CD8-positive, alpha-beta memory T cell (primary cell): ENCODE data around the gene IZUMO1. TPM values are rescaled to one million over a fixed set of nuclear protein-coding genes. Genes with fewer than 3 reads are reported as not detected.

Source experiments
- CTCF ChIA-PET: fragments of 350-600 bp; sonication (Branson Sonifier 250); formaldehyde crosslinking; loops from one replicate; lab custom pipeline; 2021; ENCODE audit warnings: antibody characterized with exemption; lab: Charles Lee
- POLR2A ChIA-PET: fragments of 350-600 bp; sonication (Branson Sonifier 250); formaldehyde crosslinking; loops from one replicate; lab custom pipeline; 2021; ENCODE audit warnings: antibody characterized with exemption; lab: Charles Lee
- DNase-seq, 5 donors: peaks; one replicate each; pipeline versions ENCODE4 v3.0.0 to v3.0.0-alpha.2; 2020 to 2022; ENCODE audit warnings: mixed read lengths in 1 of 5
- H3K27ac ChIP-seq: one replicate; pipeline ENCODE4 v1.7.0; 2013; ENCODE audit warnings: low read depth, mild to moderate bottlenecking, low read length, moderate library complexity
- H3K27me3 ChIP-seq: 2 replicates; pipeline ENCODE4 v1.7.0; 2013; ENCODE audit warnings: low read length, mild to moderate bottlenecking; ENCODE audit not compliant: insufficient read depth, poor library complexity, severe bottlenecking
- H3K36me3 ChIP-seq: 2 replicates; pipeline ENCODE4 v1.7.0; 2013; ENCODE audit warnings: mild to moderate bottlenecking, low read length, moderate library complexity; ENCODE audit not compliant: insufficient read depth
- H3K4me1 ChIP-seq: 2 replicates; pipeline ENCODE4 v1.7.0; 2013; ENCODE audit warnings: mild to moderate bottlenecking, low read length, moderate library complexity; ENCODE audit not compliant: insufficient read depth
- H3K4me3 ChIP-seq: 2 replicates; pipeline ENCODE4 v1.7.0; 2013; ENCODE audit warnings: mild to moderate bottlenecking, low read length
- H3K9me3 ChIP-seq: 2 replicates; pipeline ENCODE4 v1.7.0; 2013; ENCODE audit warnings: mild to moderate bottlenecking, low read length
- H3K27ac Mint-ChIP-seq, 8 donors: one replicate each; pipeline ENCODE4 v1.8.0; 2020 to 2021; ENCODE audit warnings: mixed read lengths in 8 of 8, mild to moderate bottlenecking in 6 of 8, inconsistent platforms in 3 of 8, moderate library complexity in 3 of 8
- H3K27me3 Mint-ChIP-seq, 2 donors: one replicate each; pipeline ENCODE4 v1.8.0; 2020 to 2021; ENCODE audit warnings: mixed read lengths in 2 of 2, mild to moderate bottlenecking in 1 of 2, moderate library complexity in 1 of 2
- H3K36me3 Mint-ChIP-seq, 3 donors: one replicate each; pipeline ENCODE4 v1.8.0; 2020 to 2021; ENCODE audit warnings: mixed read lengths in 3 of 3, inconsistent platforms in 1 of 3, mild to moderate bottlenecking in 1 of 3
- H3K4me1 Mint-ChIP-seq, 3 donors: one replicate each; pipeline ENCODE4 v1.8.0; 2020 to 2021; ENCODE audit warnings: mixed read lengths in 3 of 3, inconsistent platforms in 1 of 3, mild to moderate bottlenecking in 1 of 3
- H3K4me3 Mint-ChIP-seq, 7 donors: one replicate each; pipeline ENCODE4 v1.8.0; 2020 to 2021; ENCODE audit warnings: mixed read lengths in 7 of 7, mild to moderate bottlenecking in 6 of 7, moderate library complexity in 4 of 7, inconsistent platforms in 2 of 7
- H3K9me3 Mint-ChIP-seq, 5 donors: one replicate each; pipeline ENCODE4 v1.8.0; 2020 to 2022; ENCODE audit warnings: mixed read lengths in 5 of 5, mild to moderate bottlenecking in 3 of 5, moderate library complexity in 2 of 5, inconsistent platforms in 1 of 5
- polyA plus RNA-seq: library from polyadenylated mRNA; unstranded; fragments of 300-500 nt; fragmentation: Illumina TruSeq; gene quantifications from one replicate; pipeline ENCODE4 v1.2.3, GENCODE V29; 2021
- total RNA-seq, 2 experiments: library from RNA; stranded (reverse); gene quantifications; one replicate each; pipeline ENCODE4 v1.2.3, GENCODE V29; 2021

Gene IZUMO1
- total and polyA plus RNA-seq, 3 experiments from 2014 or later, result not detected

DNA sequence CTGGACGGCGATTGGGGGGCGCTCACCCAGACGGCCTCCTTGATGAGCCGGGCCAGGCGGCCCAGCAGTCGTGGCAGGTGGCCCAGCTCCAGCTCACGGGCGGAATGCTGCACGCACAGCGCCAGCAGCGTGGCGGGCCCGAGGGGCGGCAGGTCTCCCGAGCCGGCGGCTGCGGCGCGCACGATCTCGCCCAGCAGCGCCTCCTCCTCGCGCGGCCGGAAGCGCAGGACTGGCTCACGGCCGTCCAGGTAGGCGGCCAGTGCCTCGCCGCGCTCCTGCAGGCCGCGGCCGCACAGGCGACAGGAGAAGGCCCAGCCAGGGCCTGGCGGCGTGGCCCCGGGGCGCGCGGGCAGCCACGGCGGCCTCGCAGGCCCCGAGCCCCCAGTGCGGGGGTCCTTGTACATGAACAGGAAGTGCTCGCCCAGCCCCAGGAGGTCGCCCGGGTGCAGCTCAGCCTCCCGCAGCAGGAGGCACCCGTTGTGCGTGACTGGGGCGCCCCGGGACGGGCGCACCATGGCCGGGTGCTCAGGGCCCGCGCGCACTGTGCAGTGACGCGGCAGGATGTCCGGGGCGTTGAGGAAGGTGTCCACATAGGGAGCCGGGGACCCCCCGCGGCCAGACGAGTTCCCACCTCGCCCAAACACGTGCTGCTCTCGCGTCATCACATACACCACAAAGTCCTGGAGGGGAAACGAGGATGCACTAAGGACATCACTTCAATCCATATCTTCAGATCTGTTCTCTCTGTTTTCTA, 17.6 kb downstream of the IZUMO1 start:
- CTCF ChIA-PET, result no interaction called here
- POLR2A ChIA-PET, result no interaction called here

DNA sequence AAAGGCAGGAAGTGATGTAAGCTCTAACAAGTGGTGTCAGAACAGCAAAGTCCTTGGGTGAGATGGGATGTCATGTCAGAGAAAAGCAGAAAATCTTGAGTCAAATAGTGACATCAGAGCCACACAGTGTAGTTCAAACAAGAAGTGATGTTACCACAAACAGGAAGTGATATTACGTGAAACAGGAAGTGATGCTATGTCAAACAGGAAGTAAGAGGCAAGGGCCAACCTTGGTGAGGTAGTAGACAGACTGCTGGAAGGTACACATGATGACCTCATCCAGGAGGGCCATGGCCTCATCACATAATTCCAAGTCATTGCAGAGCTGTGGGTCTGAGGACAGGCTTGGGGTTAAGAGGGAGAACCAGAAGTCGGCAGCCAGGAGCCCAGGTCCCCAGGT, 20.2 kb downstream of the IZUMO1 start:
- H3K9me3 Mint-ChIP-seq, result peaks cover 3 to 13% (median 7%) of the 10 kb centered on the region in 5 donors
- H3K9me3 ChIP-seq, result no peaks in the 10 kb centered on the region
- CTCF ChIA-PET, result no interaction called here
- POLR2A ChIA-PET, result no interaction called here
- H3K27ac ChIP-seq, result no peak overlapping the region
- no peaks in the 10 kb centered on the region for H3K36me3 ChIP-seq
- H3K27ac Mint-ChIP-seq, result peak overlapping the region in 7 of 8 donors; percentile 40 to 87 (median 58)
- peak in 2 of 5 donors; percentile 41 to 52 for DNase-seq
- H3K27me3 ChIP-seq, result no peaks in the 10 kb centered on the region
- peaks cover 29% of the 10 kb centered on the region for H3K4me1 ChIP-seq
- no peak overlapping the region for H3K4me3 ChIP-seq
- no peaks in the 10 kb centered on the region for H3K27me3 Mint-ChIP-seq
- H3K36me3 Mint-ChIP-seq, result peaks cover 0 to 19% (median 3%) of the 10 kb centered on the region in 3 donors
- H3K4me1 Mint-ChIP-seq, result peaks cover 24 to 26% (median 25%) of the 10 kb centered on the region in 3 donors
- peak overlapping the region in 4 of 7 donors; percentile 2 to 54 (median 46) for H3K4me3 Mint-ChIP-seq

More for the DNA sequence above, 17.6 kb downstream of the IZUMO1 start:
- no peaks in the 10 kb centered on the region for H3K27me3 ChIP-seq
- H3K4me1 ChIP-seq, result peaks cover 25% of the 10 kb centered on the region
- peaks cover 3 to 13% (median 7%) of the 10 kb centered on the region in 5 donors for H3K9me3 Mint-ChIP-seq
- H3K36me3 Mint-ChIP-seq, result peaks cover 0 to 21% (median 3%) of the 10 kb centered on the region in 3 donors
- no peaks in the 10 kb centered on the region for H3K36me3 ChIP-seq
- no peaks in the 10 kb centered on the region for H3K9me3 ChIP-seq
- no peak overlapping the region for H3K4me3 Mint-ChIP-seq
- no peak overlapping the region for H3K27ac Mint-ChIP-seq
- no peak for DNase-seq
- no peak overlapping the region for H3K4me3 ChIP-seq
- H3K4me1 Mint-ChIP-seq, result peaks cover 19 to 26% (median 23%) of the 10 kb centered on the region in 3 donors
- no peak overlapping the region for H3K27ac ChIP-seq
- no peaks in the 10 kb centered on the region for H3K27me3 Mint-ChIP-seq

DNA sequence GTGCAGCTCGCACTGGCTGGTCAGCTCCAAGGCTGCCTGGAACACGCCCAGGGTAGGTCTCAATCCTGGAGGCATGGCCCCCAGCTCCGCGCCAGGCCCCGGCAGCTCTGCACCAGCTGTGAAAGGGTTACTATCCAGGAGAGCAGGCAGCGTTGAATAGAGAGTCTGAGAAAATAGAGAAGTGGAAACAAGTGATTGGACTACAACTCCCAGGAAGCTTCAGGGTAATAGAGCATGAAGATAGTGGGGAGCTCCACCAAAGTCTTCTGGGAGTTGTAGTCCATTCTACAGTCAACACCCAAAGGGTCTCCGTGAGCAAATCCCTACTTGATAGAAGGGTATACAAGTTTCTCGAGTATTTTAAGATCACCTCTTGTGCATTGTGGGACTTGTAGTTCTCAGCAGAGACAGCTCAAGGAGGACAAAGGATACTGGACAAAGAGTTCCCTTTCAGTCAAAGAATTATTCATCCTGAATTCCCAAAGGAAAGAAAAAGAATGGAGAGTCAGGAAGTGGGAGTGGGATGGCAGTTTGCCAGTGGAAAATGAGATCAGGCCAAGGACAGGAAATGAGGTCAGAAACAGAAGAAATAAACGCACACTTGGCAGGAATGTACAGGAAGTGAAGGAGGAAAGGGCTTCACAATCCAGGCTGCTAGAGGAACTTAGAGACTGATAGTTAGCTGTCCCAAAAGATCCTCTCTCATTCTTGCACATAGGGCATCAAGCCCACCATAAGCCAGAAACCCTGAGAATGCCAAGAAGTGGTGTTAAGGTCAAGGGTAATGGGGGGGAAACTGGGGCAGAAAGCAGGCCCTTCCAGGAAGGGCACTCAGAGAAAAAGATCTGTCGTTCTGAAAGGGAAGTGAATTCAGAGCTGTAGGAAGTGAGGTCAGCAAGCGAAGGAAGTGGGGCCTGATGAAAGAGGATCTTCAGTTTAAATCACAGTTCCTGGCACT, 21.6 kb downstream of the IZUMO1 start:
- ChIA-PET POLR2A (interaction anchor here (0.6 to 1.7 kb wide), 4 partner anchors 10 to 106 kb away, joined by 3 to 5 read pairs (median 4); partner anchors contain the start of genes RPL18 and SPHK2), CTCF (interaction anchor here (1.0 to 1.8 kb wide), 6 partner anchors 9 to 391 kb away, joined by 3 to 8 read pairs (median 4); partner anchors contain the start of gene RASIP1)
- peak in 2 of 5 donors; percentile 47 to 67 for DNase-seq
- Mint-ChIP-seq H3K36me3 (peaks cover 0 to 16% (median 6%) of the 10 kb centered on the region in 3 donors), H3K4me1 (peaks cover 34 to 37% (median 35%) of the 10 kb centered on the region in 3 donors), H3K9me3 (peaks cover 3 to 13% (median 7%) of the 10 kb centered on the region in 5 donors), H3K4me3 (peak overlapping the region in 5 of 7 donors; percentile 27 to 60 (median 40)), H3K27me3 (no peaks in the 10 kb centered on the region), H3K27ac (peak overlapping the region; percentile 25 to 88 (median 66))
- Histone ChIP-seq H3K27me3 (no peaks in the 10 kb centered on the region), H3K36me3 (no peaks in the 10 kb centered on the region), H3K9me3 (no peaks in the 10 kb centered on the region), H3K27ac (peak overlapping the region; percentile 36), H3K4me3 (no peak overlapping the region), H3K4me1 (peaks cover 37% of the 10 kb centered on the region)

DNA sequence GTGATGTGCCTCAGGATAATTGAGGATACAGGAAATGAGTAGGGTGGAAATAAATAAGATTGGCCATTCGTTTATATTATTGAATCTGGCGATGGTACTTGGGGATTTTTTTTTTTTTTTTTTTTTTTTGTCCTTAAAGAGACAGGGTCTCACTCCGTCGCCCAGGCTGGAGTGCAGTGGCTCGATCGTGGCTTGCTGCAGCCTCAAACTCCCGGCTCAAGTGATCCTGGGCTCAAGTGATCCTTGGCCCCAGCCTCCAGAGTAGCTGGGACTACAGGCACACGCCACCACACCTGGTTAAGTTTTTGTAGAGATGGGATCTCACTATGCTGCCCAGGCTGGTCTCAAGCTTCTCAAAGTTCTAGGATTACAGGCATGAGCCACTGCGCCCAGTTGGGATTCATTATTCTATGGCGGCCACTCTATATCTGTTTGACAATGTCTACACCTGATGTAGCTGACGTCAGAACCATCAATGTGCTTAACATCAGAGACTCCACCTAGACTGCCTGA, 24.5 kb downstream of the IZUMO1 start:
- H3K9me3 Mint-ChIP-seq, result peaks cover 3 to 11% (median 7%) of the 10 kb centered on the region in 5 donors
- peak overlapping the region in 4 of 7 donors; percentile 6 to 84 (median 18) for H3K4me3 Mint-ChIP-seq
- H3K27me3 Mint-ChIP-seq, result no peaks in the 10 kb centered on the region
- peaks cover 30 to 35% (median 33%) of the 10 kb centered on the region in 3 donors for H3K4me1 Mint-ChIP-seq
- H3K4me1 ChIP-seq, result peaks cover 37% of the 10 kb centered on the region
- H3K27me3 ChIP-seq, result no peaks in the 10 kb centered on the region
- no peak for DNase-seq
- no peak overlapping the region for H3K27ac ChIP-seq
- ChIA-PET CTCF (interaction anchor here (1.6 kb wide), 1 partner anchor 17 kb away, joined by 4 read pairs; no protein-coding TSS in a partner anchor), POLR2A (no interaction called here)
- peak overlapping the region in 2 of 8 donors; percentile 12 to 50 for H3K27ac Mint-ChIP-seq
- H3K9me3 ChIP-seq, result no peaks in the 10 kb centered on the region
- no peaks in the 10 kb centered on the region for H3K36me3 ChIP-seq
- no peak overlapping the region for H3K4me3 ChIP-seq
- peaks cover 0 to 16% (median 6%) of the 10 kb centered on the region in 3 donors for H3K36me3 Mint-ChIP-seq

DNA sequence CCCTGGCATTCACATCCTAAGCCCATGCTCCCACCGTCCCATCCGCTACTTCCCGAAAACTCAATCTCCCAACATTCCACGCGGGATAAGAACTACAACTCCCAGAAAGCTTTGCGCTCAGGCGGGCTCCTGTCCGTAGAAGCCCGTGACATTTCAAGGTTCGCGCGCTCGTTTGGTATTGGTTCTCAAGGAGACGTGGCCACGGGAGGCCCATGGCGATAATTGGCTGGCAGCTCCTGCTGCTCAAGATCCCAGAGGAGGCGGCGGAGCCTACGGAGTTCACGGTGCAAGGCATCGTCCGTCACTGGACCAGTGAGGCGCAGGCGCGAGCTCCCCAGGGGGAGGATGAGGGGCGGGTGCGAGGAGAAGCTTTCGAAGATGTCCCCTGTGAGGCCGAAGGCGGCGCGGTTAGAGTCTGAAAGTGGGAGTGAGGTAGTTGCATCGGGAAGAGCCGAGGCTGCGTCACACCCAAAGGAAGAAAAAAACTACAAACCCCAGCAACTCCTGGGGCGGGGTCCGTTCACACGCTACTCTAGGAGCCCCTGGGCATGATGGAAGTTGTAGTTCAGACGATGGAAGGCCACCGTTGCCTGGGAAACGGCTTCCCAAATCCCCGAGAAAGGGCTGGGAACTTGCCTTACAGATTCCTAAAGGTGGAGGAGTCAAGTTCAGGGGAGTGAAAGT, 26.0 kb downstream of the IZUMO1 start:
- peak overlapping the region; percentile 90 for H3K27ac ChIP-seq
- Mint-ChIP-seq H3K4me1 (peaks cover 21 to 27% (median 24%) of the 10 kb centered on the region in 3 donors), H3K27ac (peak overlapping the region; percentile 90 to 99 (median 98)), H3K4me3 (peak overlapping the region; percentile 93 to 98 (median 97)), H3K9me3 (peaks cover 0 to 5% (median 3%) of the 10 kb centered on the region in 5 donors), H3K27me3 (no peaks in the 10 kb centered on the region), H3K36me3 (peaks cover 0 to 7% (median 3%) of the 10 kb centered on the region in 3 donors)
- CTCF ChIA-PET, result interaction anchor here (0.7 to 1.6 kb wide), 2 partner anchors 10 to 18 kb away, joined by 3 to 4 read pairs; no protein-coding TSS in a partner anchor
- peak overlapping the region; percentile 91 for H3K4me3 ChIP-seq
- H3K36me3 ChIP-seq, result no peaks in the 10 kb centered on the region
- peaks cover 23% of the 10 kb centered on the region for H3K4me1 ChIP-seq
- no peaks in the 10 kb centered on the region for H3K27me3 ChIP-seq
- H3K9me3 ChIP-seq, result no peaks in the 10 kb centered on the region
- POLR2A ChIA-PET, result interaction anchor here (0.7 to 1.2 kb wide), 3 partner anchors 19 to 318 kb away, joined by 4 to 10 read pairs (median 5); partner anchors contain the start of gene DBP
- peak; percentile 84 to 93 (median 87) for DNase-seq

DNA sequence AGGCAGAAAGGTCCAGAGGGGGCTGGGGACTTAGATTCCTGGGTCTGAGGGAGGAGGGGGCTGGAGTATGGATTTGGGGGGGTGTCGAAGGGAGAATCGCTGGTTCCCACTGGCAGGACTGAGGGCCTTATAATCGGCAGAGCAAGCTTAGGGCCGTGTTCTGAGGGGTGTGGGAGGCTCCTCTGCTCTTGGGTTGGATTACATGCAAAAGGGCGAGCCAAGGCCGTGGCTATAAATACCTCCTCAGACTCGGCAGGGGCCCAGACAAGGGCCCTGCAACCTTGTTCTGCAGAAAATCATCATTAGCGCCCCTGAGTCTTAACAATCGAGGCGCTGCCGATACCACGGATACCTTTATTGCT, 26.5 kb downstream of the IZUMO1 start:
- Mint-ChIP-seq H3K4me3 (peak overlapping the region; percentile 93 to 98 (median 97)), H3K36me3 (peaks cover 0 to 4% (median 3%) of the 10 kb centered on the region in 3 donors), H3K27ac (peak overlapping the region in 7 of 8 donors; percentile 90 to 99 (median 98)), H3K9me3 (peaks cover 0 to 5% (median 3%) of the 10 kb centered on the region in 5 donors), H3K27me3 (no peaks in the 10 kb centered on the region), H3K4me1 (peaks cover 16 to 23% (median 18%) of the 10 kb centered on the region in 3 donors)
- POLR2A ChIA-PET, result interaction anchor here (0.7 to 1.2 kb wide), 3 partner anchors 19 to 317 kb away, joined by 4 to 10 read pairs (median 5); partner anchors contain the start of gene DBP
- Histone ChIP-seq H3K27me3 (no peaks in the 10 kb centered on the region), H3K9me3 (no peaks in the 10 kb centered on the region), H3K4me1 (peaks cover 18% of the 10 kb centered on the region), H3K36me3 (no peaks in the 10 kb centered on the region), H3K4me3 (peak overlapping the region; percentile 91), H3K27ac (peak overlapping the region; percentile 90)
- CTCF ChIA-PET, result interaction anchor here (0.7 kb wide), 1 partner anchor 9 kb away, joined by 3 read pairs; no protein-coding TSS in a partner anchor
- no peak for DNase-seq
